Hematopoietic multipotent progenitor cell treated with erythropoietin and hydrocortisone succinate and interleukin-3 and kit ligand, for 8 days (in vitro differentiated cells): Measurements from ENCODE around the gene ARGLU1.

Experiments
- DNase-seq: peaks from one replicate; pipeline ENCODE4 v3.0.0-alpha.2; 2015

ARGLU1 gene

DNA sequence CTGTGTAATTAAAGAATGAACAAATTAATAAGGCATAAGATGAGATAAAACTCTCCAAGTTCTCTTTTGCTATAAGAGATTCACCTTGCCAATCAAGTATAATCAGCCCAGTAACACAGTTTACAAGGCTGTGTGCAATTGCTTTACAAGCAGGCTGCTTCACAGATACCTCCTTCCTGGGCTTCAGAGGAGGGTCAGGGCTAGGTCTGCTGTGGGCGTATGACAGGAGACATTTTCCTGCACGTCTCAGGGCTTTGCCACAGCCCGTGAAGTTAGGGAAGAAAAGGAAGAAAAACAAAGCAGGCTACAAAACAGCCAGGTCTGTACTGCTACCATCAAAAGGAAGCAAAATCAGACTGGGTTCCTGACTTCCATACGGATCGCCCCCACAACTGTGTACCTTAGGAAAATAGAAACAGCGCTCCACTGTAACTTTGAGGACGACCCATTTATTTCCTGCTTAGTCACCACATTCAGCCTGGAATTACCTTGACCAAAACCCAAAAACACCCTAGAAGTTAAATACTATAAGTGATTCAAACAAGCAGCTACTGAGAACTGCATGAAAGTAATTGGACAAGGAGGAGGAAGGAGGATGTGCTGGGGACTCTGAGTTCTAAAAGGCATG lies 44.9 kb downstream of the ARGLU1 start:
- no peak for DNase-seq

DNA sequence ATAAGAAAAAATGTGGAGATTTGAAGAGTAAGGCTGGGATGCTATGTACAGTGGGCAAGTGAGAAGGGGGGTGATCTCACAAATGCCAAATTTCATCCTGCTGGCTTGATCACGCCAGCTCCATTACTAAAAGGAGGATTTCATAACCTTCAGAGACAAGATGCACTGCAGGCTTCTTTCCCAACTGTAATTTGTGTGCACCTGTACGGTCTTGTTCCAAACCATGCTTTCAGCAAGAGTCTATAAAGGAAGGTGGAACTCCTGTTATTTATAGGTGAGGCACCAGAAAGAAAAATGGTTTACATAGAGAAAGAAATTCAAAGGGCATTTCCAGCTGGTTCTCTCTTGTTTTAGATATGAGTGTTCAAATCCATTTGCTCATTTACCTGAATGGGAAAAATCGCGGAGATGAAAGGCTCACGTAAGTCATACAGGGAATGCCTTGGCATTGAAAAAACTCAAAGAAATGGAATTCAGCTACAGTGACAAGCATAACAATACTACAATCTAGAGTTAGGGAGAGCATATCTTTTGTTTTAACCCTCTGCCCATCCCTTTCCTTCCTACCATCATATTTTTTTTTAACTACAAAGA lies 45.7 kb downstream of the ARGLU1 start:
- DNase-seq: no peak

DNA sequence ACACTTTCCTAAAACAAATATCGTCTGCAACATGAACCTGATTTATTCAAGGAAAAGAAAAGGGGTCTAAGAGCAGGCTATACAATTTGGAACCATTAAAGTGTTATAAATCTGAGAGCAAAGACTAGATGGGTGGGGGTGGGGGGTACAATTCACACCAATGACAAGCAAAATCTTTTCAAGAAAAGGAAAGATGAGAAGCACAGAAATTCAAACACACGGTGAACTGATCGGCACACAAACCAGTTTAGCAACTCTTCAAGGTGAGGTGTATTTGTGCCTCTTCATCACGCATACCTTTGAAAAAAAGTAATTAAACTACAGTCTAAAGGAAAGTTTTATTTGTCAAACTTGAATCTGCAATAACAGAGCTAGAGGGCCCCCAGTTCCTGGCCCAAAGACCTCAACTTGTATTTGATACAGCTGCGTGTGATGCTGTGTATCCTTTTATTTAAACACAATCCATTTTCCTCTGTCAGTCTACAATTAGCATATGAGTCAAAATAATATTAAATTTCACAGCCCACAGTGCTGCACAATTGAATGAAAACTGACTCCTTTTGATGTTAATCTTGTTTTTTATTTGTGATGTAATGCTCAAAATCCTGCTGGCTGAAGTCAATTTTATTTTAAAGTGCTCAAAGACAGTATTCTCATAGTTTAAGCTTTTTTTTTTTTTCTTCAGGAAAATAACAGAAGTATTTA lies 46.7 kb downstream of the ARGLU1 start:
- no peak for DNase-seq

DNA sequence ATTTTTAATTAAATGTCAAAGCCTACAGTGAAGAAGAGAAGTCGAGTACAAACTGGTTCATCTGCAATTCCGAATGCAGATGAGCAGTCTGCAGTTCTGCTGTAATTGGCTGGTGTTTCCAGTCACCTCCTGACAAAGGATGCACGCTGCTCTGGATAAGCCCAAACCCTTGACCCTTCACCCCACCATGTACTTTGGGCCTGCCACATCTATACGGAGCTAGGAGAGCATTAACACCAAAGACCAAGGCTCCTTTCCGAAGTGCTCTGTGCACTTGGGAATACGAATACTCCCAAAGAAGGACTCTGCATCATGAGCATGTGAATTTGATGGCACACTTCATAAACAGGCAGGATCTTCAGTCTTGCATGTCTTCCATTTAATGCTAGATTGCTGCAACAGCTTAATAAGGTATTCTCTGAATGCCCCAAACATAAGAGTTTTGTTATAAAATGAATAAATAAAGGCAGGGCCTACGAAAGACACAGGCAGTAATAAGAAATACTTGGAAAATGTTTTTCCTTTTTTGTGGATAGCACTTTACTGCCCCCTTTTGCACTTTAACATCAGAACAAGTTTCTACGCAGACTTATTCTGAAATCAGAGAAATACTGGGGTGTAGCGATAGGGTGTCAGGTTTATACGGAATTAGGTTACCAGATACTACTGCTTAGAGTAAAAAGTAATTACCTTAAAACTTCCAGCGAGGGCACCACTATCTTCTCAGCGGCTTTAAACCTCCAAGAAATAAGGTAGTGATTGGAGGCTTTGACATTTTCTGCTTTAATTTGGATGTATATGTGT lies 47.5 kb downstream of the ARGLU1 start:
- DNase-seq: no peak

DNA sequence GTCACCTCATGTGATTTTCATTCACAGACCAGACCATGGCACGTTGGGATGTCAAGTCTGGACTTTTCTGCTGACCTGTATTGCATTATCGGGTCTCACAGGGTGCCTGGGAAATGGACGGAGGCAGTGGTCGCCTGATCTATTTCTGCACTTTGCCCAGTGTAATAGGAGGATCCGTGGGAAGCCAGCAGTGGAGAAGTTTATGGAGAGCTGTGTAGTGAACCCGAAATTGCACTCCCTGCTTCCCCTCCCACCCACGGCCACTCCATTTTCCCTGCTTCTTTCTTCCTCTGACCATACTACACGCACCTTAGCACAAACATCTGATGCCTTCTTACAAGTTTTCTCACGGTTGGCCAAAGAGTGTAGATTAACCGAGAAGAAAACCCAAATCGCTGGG lies 49.4 kb downstream of the ARGLU1 start:
- DNase-seq: no peak

DNA sequence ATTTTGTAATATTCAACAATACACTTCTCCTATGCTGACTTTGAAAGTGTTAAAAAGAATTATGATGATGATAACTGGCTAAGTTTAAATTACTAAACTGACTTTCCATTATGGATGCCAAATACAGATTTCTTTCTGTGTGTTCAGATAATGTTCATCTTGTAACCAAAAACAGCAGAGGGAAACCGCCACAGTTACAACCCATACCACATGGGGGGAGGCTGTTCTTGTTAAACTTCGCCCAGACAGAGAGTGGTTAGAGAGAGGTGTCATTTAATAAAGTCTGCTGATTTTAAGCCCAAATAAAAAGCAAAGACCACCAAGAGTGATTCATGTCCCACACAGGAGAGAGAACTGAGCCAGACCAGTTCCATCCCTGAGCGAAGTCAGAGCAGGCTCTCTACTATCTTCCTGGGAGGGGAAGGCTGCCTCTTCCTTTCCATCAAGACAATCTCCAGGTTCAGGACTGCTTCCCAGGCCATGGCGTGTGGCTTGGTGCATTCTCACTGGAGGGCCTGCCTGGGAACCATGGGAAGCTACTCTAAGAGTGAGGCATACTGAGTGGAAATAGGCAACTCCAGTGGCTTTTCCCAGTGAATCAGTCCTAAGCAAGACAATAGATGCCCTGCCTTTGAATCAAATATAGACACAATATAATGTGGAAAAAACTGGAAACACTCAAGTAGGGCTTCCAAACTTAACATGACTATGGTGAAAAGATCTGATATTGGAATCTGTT lies 50.7 kb downstream of the ARGLU1 start:
- DNase-seq: no peak

DNA sequence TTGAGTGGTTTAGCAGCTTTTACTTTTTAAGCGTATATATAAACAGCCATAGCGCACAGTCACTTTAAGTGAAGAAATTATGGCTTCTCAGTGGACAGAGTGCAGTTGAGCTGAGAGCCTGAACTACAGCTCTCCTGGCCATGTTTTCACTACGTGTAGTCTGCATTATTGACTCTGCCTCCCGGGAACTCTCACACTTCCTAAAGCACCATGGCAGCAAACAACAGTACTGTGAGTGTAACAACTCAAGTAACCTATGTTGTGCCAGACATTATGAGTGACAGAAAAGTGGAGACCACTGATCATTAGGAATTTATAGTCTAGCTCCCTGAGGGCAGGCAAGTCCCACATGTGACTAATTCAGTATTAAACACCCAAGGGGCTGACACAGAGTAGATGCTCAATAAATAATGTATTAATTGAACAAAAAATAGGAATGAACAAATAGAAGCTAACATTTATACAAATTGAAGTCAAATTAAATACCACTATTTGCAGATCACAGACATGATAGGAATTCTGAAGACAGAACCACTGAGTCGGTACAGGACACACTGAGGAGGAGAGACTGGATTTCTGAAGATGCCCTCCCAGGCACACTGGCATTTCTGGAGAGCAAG lies 52.2 kb downstream of the ARGLU1 start:
- DNase-seq: no peak

DNA sequence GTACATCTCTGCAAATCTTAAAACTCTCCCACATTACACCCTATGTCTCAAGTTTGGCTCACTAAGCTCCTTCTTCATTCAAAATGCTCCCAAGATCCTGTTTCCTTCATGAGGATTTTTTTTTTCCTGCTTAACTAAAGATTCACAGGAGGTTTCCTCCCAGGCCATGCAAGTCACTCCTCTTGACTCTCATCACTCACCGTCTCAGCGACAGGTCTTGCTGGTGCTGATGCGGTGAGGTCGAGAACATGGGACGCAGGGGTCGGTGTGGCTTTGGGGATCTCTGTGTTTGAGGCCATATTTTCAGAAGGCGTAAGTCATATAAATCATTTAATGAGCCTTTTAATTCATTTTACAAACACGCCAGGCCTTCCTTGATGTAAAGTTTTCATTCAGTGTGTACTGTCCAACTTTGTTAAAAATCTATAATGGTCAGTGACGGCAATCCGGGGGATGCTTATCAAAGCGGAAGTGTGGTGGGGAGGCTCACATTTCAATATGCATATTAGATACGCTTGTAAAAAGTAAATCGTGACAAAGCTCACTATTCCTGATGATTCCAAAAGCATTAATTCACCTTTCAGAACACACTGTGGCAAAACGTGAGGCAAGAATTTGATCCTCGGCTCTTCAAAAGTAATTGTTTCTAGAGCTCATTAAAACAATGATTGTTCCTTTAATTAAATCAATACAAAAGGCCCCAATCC lies 52.9 kb downstream of the ARGLU1 start:
- DNase-seq: no peak

DNA sequence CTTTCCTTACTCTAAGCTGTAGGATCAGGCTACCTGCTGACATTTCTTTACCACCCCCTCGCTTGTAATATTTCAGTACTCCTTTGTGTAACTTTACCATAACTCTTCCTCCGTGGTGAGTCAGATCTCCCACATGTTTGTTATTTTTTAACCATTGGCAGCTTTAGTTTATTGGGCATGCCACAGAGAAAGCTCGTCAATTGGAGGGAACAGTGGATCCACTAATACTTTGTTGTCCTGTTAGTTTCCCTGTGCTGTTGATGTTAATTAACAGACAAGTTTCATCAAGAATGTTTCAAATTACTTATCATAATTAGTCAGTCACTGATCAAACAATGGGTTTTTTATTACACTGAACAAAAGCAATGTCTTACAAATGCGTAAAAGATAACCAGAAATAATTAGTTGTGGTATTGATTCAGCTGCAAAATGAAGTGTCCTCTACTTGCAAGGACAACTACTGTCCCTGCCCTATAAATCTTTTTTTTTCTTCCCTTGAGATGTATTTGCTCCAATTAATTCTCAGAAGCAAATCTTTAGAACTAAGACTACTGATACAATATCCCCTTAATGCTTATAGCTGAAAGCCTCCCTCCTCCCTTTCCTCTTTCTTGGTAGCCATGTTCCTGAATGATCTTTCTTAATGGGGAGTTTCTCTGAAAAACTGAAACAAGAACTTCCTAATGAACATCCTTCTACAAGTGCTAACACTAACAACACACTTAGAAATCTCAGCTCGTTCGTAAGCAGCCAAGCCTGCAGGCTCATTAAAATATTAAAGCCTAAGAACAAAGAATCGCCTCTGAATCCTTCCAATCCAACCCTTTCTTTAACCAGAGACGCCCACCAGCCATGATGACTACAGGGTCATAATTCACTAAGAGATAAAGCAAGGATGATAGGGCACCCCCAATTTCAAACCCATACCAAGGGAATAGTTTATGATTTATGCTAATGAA lies 54.6 kb downstream of the ARGLU1 start:
- DNase-seq: no peak

DNA sequence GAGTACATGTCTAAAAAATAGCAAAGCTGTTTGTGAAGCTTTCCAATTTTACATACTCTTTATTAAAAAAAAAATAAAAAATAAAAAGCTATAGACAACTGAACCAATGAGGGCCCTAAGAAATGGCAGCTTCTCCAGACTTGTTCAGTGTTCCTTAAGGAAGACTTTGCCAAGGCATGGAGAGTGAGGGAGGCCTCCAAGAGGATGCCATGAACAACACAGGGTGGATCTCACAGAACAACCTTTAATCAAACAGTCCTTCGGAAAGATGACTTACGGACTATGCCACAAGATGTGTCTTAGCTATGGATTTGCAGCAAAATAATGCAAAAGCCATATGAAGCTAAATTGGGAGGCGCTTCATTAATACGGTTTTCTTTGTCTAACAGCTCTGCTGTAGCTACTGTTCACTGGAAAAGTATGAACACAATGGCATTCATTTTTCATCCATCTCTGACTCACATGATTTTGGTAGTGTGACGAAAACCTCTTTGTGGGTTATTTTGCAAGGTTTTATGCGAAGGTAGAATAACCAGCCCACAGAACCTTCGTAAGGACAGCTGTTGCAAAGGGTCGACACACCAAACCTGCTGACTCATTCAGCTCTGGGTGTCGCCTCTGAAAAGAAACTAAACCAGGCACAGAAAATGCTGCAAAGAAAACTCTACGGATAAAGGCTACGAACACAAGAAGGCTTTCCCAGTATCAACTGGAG lies 60.2 kb downstream of the ARGLU1 start:
- peak; percentile 76 for DNase-seq

DNA sequence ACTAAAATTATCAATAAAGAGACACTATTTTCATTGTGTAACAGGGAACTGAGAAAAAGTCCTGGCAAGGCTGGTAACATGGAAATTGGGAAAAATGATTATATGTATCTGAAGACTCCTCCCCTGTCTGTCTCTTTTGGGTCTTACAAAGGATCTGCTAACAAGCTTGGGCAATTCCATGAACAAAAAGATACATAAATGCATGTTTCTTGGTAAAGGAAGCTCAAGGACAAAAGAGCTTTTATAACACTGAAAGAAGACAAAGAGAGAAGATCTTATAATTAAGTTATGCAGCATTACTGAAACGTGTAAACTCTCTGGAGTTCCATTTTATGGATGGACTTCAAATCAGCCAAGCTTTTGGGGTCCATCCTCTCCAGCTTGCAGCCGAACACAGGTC lies 61.7 kb downstream of the ARGLU1 start:
- DNase-seq: no peak

DNA sequence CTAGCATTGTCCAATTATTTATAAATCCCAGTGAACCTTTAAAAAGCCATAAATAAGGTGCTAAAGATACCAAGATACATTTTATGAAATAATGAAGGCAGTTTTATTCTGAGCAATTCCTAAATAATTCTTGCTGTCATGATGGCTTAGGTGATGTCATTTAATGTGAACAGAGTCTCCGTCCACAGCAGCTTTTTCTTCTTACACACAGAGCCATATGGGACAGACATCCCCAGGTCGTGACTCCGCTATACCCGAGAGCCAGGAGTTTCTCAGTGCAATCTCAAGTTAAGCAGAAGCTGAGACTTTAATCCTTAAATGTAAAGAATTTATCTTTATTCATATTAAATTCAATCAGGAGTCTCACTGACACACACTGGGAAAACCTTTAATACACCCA lies 62.2 kb downstream of the ARGLU1 start:
- DNase-seq: no peak

DNA sequence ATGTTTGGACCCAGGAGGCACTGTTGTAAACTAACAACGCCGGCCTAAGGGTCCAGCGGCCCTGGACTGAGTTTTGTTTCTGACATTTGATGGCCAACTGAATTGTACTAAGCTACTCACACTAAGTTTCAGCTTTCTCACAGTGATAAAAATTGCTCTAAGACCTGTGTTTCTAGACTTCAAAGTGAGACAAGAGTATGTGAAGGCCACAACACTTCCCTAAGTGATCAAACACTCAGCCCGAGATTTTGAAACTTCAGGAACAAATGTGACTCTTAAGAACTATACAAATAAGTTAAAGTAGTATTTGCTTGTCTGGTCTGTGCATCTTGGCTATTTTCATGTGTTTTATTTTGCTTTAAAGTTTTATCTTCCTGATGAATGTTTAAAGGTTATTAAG lies 62.6 kb downstream of the ARGLU1 start:
- DNase-seq: no peak

DNA sequence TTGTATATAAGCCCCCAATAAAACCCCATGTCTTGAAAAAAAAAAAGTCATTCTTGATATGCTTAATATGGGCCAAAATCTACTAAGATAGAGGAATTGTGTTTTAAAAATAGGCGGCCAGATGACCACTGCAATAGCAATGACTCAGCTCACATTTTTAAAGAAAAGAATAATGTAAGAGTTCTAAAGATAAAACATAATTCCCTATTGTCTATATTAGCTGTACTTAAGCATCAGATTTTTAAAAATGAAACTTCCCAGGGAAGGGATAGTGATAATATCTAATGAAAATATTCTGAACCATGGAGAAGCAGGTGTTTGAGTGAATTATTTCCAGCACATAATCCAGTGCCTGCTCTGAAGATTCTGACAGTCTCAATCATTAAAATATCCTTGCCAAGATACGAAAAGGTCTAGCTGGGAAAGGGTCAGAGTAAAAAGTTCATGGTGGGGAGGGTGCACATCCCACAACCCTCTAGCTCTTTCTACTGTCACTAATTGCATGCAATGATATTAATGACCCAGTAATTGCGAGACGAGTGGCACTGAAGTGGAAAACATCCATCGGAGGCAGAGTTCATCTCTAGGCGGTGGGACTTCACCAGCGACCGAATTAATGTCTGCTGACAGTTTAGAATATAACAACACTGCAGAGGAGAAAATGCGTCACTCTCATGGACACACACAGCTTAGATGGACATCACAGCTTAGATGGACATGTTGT lies 64.0 kb downstream of the ARGLU1 start:
- no peak for DNase-seq

DNA sequence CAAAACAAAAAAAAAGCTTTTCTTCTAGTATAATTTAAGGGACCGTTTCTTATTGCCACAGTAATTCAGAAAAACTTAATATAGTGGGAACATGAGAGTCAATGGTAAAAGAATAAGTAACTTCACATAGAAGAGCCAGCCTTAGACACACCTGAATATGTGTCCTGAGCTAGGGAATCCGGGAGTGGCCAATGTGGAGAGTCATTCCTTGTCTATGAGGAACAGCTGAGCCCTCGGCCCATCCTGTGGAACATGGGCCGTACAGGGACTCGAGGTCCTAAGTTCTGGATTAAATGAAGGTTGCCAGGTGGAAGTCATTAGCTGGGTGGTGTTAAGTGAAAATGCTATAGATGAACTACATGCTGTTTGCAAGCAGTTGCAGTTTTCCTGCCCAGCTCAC lies 64.7 kb downstream of the ARGLU1 start:
- DNase-seq: no peak

DNA sequence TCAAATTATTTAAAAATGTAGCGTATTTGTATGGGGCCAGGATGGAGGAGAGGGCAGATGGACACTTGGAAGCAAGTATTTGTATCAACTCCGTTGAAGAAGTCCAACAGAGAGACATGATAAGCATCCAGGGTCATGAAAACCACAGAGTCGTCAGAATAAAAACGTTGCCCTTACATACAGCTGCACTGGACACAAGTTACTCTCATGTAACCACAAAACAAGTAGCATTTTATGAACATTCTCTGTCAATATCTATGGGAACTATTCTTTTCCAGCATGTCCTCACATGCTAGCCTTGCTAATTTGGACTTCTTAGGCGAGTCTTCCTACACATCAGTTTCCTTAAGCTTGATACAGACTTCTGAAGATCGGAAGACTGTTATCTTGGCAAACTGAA lies 67.5 kb downstream of the ARGLU1 start:
- peak; percentile 32 for DNase-seq

DNA sequence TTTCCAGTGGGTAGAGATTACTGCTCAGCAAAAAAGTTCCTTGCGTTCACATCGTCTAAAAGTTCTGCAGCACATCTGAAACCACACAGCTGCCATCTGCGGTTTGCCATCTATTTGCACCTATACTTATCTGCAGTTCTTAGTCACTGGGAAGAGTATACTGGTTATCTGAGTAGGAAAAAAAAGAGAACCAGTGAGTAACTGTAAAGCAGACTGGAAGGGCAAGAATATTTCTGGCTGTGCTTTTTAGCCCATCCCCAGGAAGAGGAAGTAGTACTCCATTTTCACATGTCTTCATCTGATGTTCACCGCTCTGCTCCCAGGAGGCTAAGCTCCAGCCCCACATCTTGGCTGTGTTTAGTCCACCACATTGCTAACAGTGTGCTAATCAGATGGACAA lies 68.0 kb downstream of the ARGLU1 start:
- DNase-seq: peak; percentile 74

DNA sequence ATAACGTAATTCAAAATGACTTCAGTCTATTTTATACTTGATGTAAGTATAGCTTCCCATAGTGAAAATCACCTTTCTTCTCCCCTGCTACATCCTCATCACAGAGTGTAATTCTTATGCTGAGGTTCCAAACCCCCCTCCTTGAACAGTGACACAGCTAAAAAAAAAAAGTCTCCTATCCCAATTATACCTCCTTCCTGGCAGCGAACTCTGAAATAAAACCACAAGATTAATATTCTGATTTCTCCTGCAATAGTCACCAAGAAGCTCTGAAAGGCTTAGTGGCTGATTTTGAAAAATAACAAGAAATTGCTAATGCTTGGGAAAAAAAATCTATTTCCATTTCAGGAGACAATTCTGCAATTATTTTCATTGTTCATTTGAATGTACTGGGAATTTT lies 68.8 kb downstream of the ARGLU1 start:
- no peak for DNase-seq

DNA sequence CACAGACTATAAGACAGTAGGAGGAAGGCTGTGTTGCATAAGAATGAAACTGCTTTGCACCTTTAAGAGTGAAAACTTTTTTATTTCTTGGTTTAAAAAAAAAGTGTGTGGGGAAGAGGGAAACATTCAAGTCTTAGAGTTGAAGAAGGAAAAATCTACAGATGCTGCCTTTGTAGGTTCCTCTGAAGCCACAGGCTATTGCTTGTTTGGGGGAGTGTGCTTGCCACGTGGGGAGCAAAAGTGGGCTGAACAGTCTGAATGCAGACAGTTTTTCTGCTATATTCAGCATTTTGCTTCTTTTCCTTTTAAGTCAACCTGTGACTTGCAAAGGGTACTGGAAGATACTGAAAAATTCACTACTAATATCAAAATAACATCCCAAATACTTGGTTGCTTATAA lies 69.4 kb downstream of the ARGLU1 start:
- DNase-seq: no peak
